Vagina (tissue), 2 donors: ENCODE results near the gene PHLDB2. TPM values are rescaled to one million over a fixed set of nuclear protein-coding genes. Genes with fewer than 3 reads are reported as not detected.

Experiments used
- DNase-seq, 2 donors: peaks; one replicate each; pipeline ENCODE4 v3.0.0-alpha.2; 2017; ENCODE audit errors: extremely low spot score in 2 of 2
- H3K27ac ChIP-seq: fragments of 200-600 bp; sonication (generic); one replicate; pipeline ENCODE4 v1.5.1; 2019
- H3K27me3 ChIP-seq: fragments of 200-600 bp; sonication (generic); one replicate; pipeline ENCODE4 v1.5.1; 2019
- H3K36me3 ChIP-seq, 2 donors: fragments of 200-600 bp; sonication (generic); one replicate each; pipeline ENCODE4 v1.5.1; 2017 to 2019
- H3K4me1 ChIP-seq: fragments of 200-600 bp; sonication (generic); one replicate; pipeline ENCODE4 v1.5.1; 2019
- H3K4me3 ChIP-seq, 2 donors: fragments of 200-600 bp; sonication (generic); 1 replicate in 1 of 2; 2 replicates in 1 of 2; pipeline ENCODE4 v1.5.1; 2016 to 2019
- H3K9me3 ChIP-seq: fragments of 200-600 bp; sonication (generic); one replicate; pipeline ENCODE4 v1.5.1; 2019
- CTCF ChIP-seq, 3 experiments: fragments of 450-650 bp in 2 of 3; fragments of 200-600 bp in 1 of 3; sonication (generic) in 1 of 3; IDR thresholded peaks; one replicate each; pipeline ENCODE4 v1.5.1; 2017 to 2019; ENCODE audit warnings: antibody characterized with exemption in 3 of 3, mild to moderate bottlenecking in 2 of 3, moderate library complexity in 2 of 3
- POLR2A ChIP-seq, 2 donors: fragments of 450-650 bp; IDR thresholded peaks; one replicate each; pipeline ENCODE4 v1.6.1; 2017; ENCODE audit warnings: antibody characterized with exemption in 2 of 2, mild to moderate bottlenecking in 2 of 2, moderate library complexity in 2 of 2
- POLR2AphosphoS5 ChIP-seq, 2 donors: sonication (generic); formaldehyde crosslinking; IDR thresholded peaks; one replicate each; pipeline ENCODE4 v1.9.0; 2017; ENCODE audit warnings: antibody characterized with exemption in 2 of 2, mild to moderate bottlenecking in 2 of 2, low read depth in 1 of 2; ENCODE audit not compliant: insufficient read depth in 1 of 2
- intact Hi-C: fragments of 100-400 bp; cut with DNase I; formaldehyde crosslinking; loops from one replicate; pipeline ENCODE4 v1.15.1; 2023
- total RNA-seq: library from RNA; depleted of rRNA; stranded (reverse); fragments of >200 nt; gene quantifications from one replicate; pipeline ENCODE4 v1.2.3, GENCODE V29; 2016

Gene PHLDB2
- total RNA-seq, 1 donor from 2014 or later, result 66.8 TPM

GRCh38 chr3:111863942-111864694 is 5.1 kb downstream of the PHLDB2 start:
- no peaks in the 10 kb centered on the region for H3K9me3 ChIP-seq
- DNase-seq, result no peak
- no peaks in the 10 kb centered on the region for H3K36me3 ChIP-seq
- H3K27me3 ChIP-seq, result no peaks in the 10 kb centered on the region
- intact Hi-C loops, result loop anchor here (10.0 kb wide), 1 partner anchor 101 kb away; no protein-coding TSS in a partner anchor
- H3K27ac ChIP-seq, result peak overlapping the region; percentile 71
- peaks cover 54% of the 10 kb centered on the region for H3K4me1 ChIP-seq
- no peak overlapping the region for H3K4me3 ChIP-seq
- no peak for TF ChIP-seq POLR2A (IDR thresholded peaks at IDR 0.05)
- TF ChIP-seq POLR2AphosphoS5 (IDR thresholded peaks at IDR 0.05; ENCODE audit: insufficient read depth in 1 of 2, low read depth in 1 of 2), result no peak
- no peak for TF ChIP-seq CTCF (IDR thresholded peaks at IDR 0.05)

DNA sequence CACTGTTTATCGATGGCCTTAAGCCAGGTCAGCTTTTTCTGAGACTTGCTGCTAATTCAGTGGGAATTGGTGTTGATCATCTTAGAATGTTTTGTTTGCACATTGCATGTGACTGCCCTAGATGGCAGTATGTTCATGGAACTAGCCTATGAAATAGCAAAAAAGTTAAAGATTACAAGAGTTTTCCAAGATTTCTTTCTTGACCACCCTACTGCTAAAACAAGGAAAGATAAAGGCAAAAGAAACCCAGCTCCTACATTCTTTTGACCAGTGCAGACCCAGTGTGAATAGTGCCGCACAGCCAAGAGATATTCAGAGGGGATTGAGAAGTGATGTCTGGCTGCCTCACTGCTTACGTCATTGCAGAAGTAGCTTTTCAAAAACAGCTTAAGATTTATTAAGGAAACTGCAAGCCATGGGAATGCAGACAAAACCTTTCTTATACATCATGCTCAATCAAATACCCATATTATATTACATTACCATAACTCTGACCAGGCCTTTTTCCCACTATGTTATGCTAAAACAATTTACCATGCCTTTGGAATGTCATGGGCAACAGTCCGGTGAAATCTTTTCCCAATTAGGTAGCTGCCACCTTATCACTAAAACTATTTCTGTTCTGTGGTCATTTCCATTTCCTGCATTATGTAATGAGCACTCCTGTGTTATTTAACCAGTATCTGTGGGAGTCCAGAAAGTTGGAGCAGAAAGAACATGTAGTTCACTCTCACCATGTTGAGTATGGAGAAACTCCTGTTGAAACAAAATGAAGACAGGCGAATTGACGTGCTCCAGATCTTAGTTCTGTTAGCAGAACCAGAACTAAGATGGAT is 6.0 kb downstream of the PHLDB2 start:
- Histone ChIP-seq H3K4me1 (peaks cover 63% of the 10 kb centered on the region), H3K4me3 (no peak overlapping the region), H3K36me3 (no peaks in the 10 kb centered on the region), H3K9me3 (no peaks in the 10 kb centered on the region), H3K27ac (peak overlapping the region; percentile 71), H3K27me3 (no peaks in the 10 kb centered on the region)
- intact Hi-C loops, result loop anchor here (10.0 kb wide), 1 partner anchor 100 kb away; no protein-coding TSS in a partner anchor
- TF ChIP-seq POLR2A (IDR thresholded peaks at IDR 0.05) (no peak), CTCF (IDR thresholded peaks at IDR 0.05) (peak in 1 of 3 experiments; percentile 14)
- DNase-seq, result no peak

DNA sequence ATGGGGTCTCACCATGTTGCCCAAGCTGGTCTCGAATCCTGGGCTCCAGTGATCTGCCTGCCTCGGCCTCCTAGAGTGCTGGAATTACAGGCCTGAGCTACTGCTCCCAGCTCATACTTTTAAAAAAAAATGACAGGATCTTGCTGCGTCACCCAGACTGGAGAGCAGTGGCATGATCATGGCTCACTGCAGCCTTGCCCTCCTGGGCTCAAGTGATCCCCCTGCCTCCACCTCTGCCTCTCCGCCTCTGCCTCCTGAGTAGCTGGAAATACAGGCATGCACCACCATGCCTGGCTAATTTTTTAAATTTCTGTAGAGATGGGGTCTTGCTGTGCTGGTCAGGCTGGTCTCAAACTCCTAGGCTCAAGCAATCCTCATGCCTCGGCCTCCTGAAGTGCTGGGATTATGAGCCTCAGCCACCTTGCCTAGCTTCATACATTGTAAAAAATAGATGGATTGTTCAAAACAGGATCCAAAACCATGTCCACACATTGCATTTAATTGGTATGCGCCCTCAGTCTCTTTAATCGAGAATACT is 8.9 kb downstream of the PHLDB2 start:
- Histone ChIP-seq H3K27ac (no peak overlapping the region), H3K27me3 (no peaks in the 10 kb centered on the region), H3K9me3 (no peaks in the 10 kb centered on the region), H3K4me3 (no peak overlapping the region), H3K4me1 (peaks cover 65% of the 10 kb centered on the region), H3K36me3 (no peaks in the 10 kb centered on the region)
- no peak for TF ChIP-seq POLR2AphosphoS5 (IDR thresholded peaks at IDR 0.05; ENCODE audit: insufficient read depth in 1 of 2, low read depth in 1 of 2)
- no peak for TF ChIP-seq POLR2A (IDR thresholded peaks at IDR 0.05)
- TF ChIP-seq CTCF (IDR thresholded peaks at IDR 0.05), result no peak
- DNase-seq, result no peak
- intact Hi-C loops, result loop anchor here (10.0 kb wide), 1 partner anchor 97 kb away; no protein-coding TSS in a partner anchor

DNA sequence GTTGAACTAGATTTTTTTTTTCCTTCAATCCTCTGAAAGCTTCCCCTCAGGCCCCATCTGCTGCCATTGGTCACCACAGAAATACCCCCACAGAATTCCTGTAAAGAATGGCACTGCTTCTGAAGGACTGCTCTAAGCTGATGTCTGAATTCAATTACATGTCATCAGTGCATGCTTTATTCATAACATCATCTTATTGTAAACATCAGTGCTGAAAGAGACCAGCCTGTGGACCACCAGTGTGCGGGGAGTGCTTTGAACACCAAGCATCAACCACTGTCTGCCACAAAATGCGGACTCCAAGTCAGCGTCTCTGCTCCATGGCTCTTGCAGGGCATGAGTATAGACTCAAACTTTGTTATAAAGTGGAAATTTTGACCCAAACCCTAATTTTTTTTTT is 11.6 kb downstream of the PHLDB2 start:
- Histone ChIP-seq H3K4me3 (no peak overlapping the region), H3K36me3 (no peaks in the 10 kb centered on the region), H3K27me3 (no peaks in the 10 kb centered on the region), H3K4me1 (peaks cover 53% of the 10 kb centered on the region), H3K27ac (no peak overlapping the region), H3K9me3 (no peaks in the 10 kb centered on the region)
- no peak for DNase-seq
- TF ChIP-seq POLR2AphosphoS5 (IDR thresholded peaks at IDR 0.05; ENCODE audit: insufficient read depth in 1 of 2, low read depth in 1 of 2) (no peak), POLR2A (IDR thresholded peaks at IDR 0.05) (no peak), CTCF (IDR thresholded peaks at IDR 0.05) (no peak)
- intact Hi-C loops, result no loop called here
